Smooth muscle cell of the brain vasculature (primary cell): ENCODE data around the gene VCP.
A peak's percentile ranks its signal among the peaks of the same experiment; 100 is the strongest.

Source experiments
- DNase-seq: peaks from one replicate; pipeline ENCODE4 v3.0.0-alpha.2; 2012; ENCODE audit warnings: low read depth, low spot score

Gene VCP

GRCh38 chr9:35103660-35104191, 31.3 kb upstream of the VCP start:
- DNase-seq = no peak

GRCh38 chr9:35102769-35103659, 30.6 kb upstream of the VCP start, which contains the start of gene STOML2:
Gene STOML2 (minus strand): TSS chr9:35103131. CDS start chr9:35103094, 37 bp downstream.
- DNase-seq = peak; percentile 91

- DNase-seq = no peak
Measured at GRCh38 chr9:35102465-35102768, 30.0 kb upstream of the VCP start.

GRCh38 chr9:35097573-35097972, 25.1 kb upstream of the VCP start:
- DNase-seq = no peak

- DNase-seq = peak; percentile 57
Measured at GRCh38 chr9:35096035-35096849, 23.8 kb upstream of the VCP start, which contains the start of gene PIGO. Gene PIGO (minus strand): TSS chr9:35096591. CDS start chr9:35095565, 1,026 bp downstream.

GRCh38 chr9:35091536-35091935, 19.1 kb upstream of the VCP start:
- DNase-seq = no peak

GRCh38 chr9:35089434-35089833, 17.0 kb upstream of the VCP start:
- no peak for DNase-seq

GRCh38 chr9:35085078-35085477, 12.7 kb upstream of the VCP start:
- no peak for DNase-seq

- peak; percentile 84 for DNase-seq
Measured at GRCh38 chr9:35079426-35080341, 7.3 kb upstream of the VCP start, which contains the start of gene FANCG. Gene FANCG (minus strand): TSS chr9:35079942. CDS start chr9:35079524, 418 bp downstream.

GRCh38 chr9:35079041-35079425, 6.6 kb upstream of the VCP start:
- DNase-seq = no peak

GRCh38 chr9:35078066-35078465, 5.6 kb upstream of the VCP start:
- no peak for DNase-seq

GRCh38 chr9:35076848-35077247, 4.4 kb upstream of the VCP start:
- DNase-seq = no peak

- no peak for DNase-seq
Measured at GRCh38 chr9:35075358-35075757, 2.9 kb upstream of the VCP start.

- DNase-seq = no peak
Measured at GRCh38 chr9:35074791-35075190, 2.4 kb upstream of the VCP start.

- no peak for DNase-seq
Measured at GRCh38 chr9:35074141-35074540, 1.7 kb upstream of the VCP start.

GRCh38 chr9:35073279-35073612, 821 bp upstream of the VCP start:
- DNase-seq = no peak

- peak; percentile 36 for DNase-seq
Measured at GRCh38 chr9:35071814-35072460, 488 bp downstream of the VCP start.

- DNase-seq = no peak
Measured at GRCh38 chr9:35070823-35071813, 1.3 kb downstream of the VCP start.

GRCh38 chr9:35069020-35069419, 3.4 kb downstream of the VCP start:
- DNase-seq = no peak

- DNase-seq = no peak
Measured at GRCh38 chr9:35067056-35067455, 5.4 kb downstream of the VCP start.
